Measurements from ENCODE around the gene CHST6. TPM values are rescaled to one million over a fixed set of nuclear protein-coding genes. Genes with fewer than 3 reads are reported as not detected.
A peak's percentile ranks its signal among the peaks of the same experiment; 100 is the strongest.
"Not testable (repeated sequence)": the region's sequence is repeated elsewhere in the genome, so short reads cannot be mapped to it uniquely, and the experiment has no call there.

CHST6 gene
- total and polyA plus RNA-seq, 9 of the 15 experiments (the other 6 are each of a cell fraction or from before 2014, with no cell fraction given) = 0.01 to 0.05 (median 0.02) TPM; not detected in 6

GRCh38 chr16:75463389-75464121 lies 31.7 kb downstream of the CHST6 start:
- H3K27me3 ChIP-seq (ENCODE audit: control insufficient read depth in 2 of 2, insufficient read depth in 2 of 2, low read length in 2 of 2); H3K9me1 ChIP-seq (ENCODE audit: control insufficient read depth, insufficient read depth, low read length); H3K9me3 ChIP-seq (replicated peaks; ENCODE audit: control insufficient read depth, insufficient read depth, low read depth, low read length); H4K20me1 ChIP-seq (replicated peaks; ENCODE audit: control insufficient read depth, insufficient read depth, low read length); H3K4me1 ChIP-seq (replicated peaks in 1 of 2; ENCODE audit: control insufficient read depth in 2 of 2, insufficient read depth in 2 of 2, low read length in 2 of 2); in situ Hi-C loops (cut with MboI); H3K36me3 ChIP-seq (ENCODE audit: control insufficient read depth, insufficient read depth, low read length); TF ChIP-seq ATF3 (IDR thresholded peaks at IDR 0.05): not testable (repeated sequence)
- 9% methylated on average over 25 of the region's 39 CpGs for WGBS (ENCODE audit: insufficient coverage, low coverage, missing lambda C conversion rate)
- Histone ChIP-seq H2AFZ (ENCODE audit: low read depth, low read length) (peak overlapping the region; percentile 98), H3K27ac (ENCODE audit: extremely low read depth, low read depth, low read length) (peak overlapping the region; percentile 92), H3K9ac (ENCODE audit: insufficient read depth in 1 of 2, low read depth in 2 of 2, low read length in 2 of 2) (peak overlapping the region; percentile 82 to 94), H3K4me2 (ENCODE audit: insufficient read depth, low read length) (peak overlapping the region; percentile 87), H3K79me2 (ENCODE audit: control insufficient read depth, insufficient read depth, low read length) (peaks cover 47% of the 10 kb centered on the region), H3K4me3 (peak overlapping the region; percentile 78)
- BruUV-seq (replicated peaks) = TSS peak; percentile 56
- ChIA-PET CTCF (ENCODE audit: low intra/inter-chr PET ratio) (interaction anchor here (0.8 to 1.5 kb wide), 3 partner anchors 43 to 265 kb away, joined by 4 to 6 read pairs (median 4); no protein-coding TSS in a partner anchor), POLR2A (interaction anchor here (0.7 to 1.2 kb wide), 4 partner anchors 9 to 30 kb away, joined by 4 to 7 read pairs (median 5); partner anchors contain the start of gene CFDP1)
- DNase-seq (ENCODE audit: extremely low read depth in 1 of 4, low spot score in 3 of 4) (peak; percentile 40 to 47 (median 45)), ATAC-seq (peak; percentile 57), FAIRE-seq (peak; percentile 77)
- intact Hi-C loops (cut with micrococcal nuclease) = loop anchor here (2.0 to 5.0 kb wide), 4 partner anchors 31 to 265 kb away; partner anchors contain the start of genes ADAT1 and CFDP1
- TF ChIP-seq SIN3A (IDR thresholded peaks at IDR 0.05; ENCODE audit: borderline replicate concordance in 2 of 2, control insufficient read depth in 1 of 2, low read depth in 2 of 2, low read length in 2 of 2) = peak in 1 of 2 experiments; percentile 14; a peak in 1 of 4 replicates
- 0 out of 2 replicates have a peak, but pooled peaks have one; percentile 39 for TF ChIP-seq TGIF2 (CRISPR knock-in tag; IDR thresholded peaks at IDR 0.05)
- 0 out of 4 replicates have a peak, but pooled peaks of 1 of the 2 experiments have one; percentile 22 for TF ChIP-seq UBTF (IDR thresholded peaks at IDR 0.05; ENCODE audit: borderline replicate concordance in 1 of 2, low read depth in 2 of 2, low read length in 2 of 2)
- TF ChIP-seq ATF3 (CRISPR knock-in tag; conservative IDR thresholded peaks at IDR 0.05) = 0 out of 2 replicates have a peak, but pooled peaks have one; percentile 2

All from K562 (cell line).